Fibroblast of skin of right biceps (primary cell): Measurements from ENCODE around the gene PXK.
"Not testable (repeated sequence)": the region's sequence is repeated elsewhere in the genome, so short reads cannot be mapped to it uniquely, and the experiment has no call there.

Experiments used
- DNase-seq: peaks from one replicate; pipeline ENCODE4 v3.0.0-alpha.2; 2013

PXK gene

GRCh38 chr3:58421004-58421403, 88.3 kb downstream of the PXK start:
- no peak for DNase-seq

- peak; percentile 36 for DNase-seq
Observed at GRCh38 chr3:58422756-58423325, 90.1 kb downstream of the PXK start.

GRCh38 chr3:58424613-58425012, 91.9 kb downstream of the PXK start:
- DNase-seq = no peak

- DNase-seq = no peak
Observed at GRCh38 chr3:58425782-58426181, 93.1 kb downstream of the PXK start.

GRCh38 chr3:58427661-58428361, 95.1 kb downstream of the PXK start:
- DNase-seq = no peak

GRCh38 chr3:58429657-58430056, 97.0 kb downstream of the PXK start:
- no peak for DNase-seq

- DNase-seq = no peak
Observed at GRCh38 chr3:58432905-58433304, 100.2 kb downstream of the PXK start.

- peak; percentile 91 for DNase-seq
Observed at GRCh38 chr3:58433400-58434167, 100.9 kb downstream of the PXK start, which contains the start of gene PDHB. PDHB (minus strand) TSS chr3:58433832; CDS start chr3:58433809, 23 bp downstream.

- no peak for DNase-seq
Observed at GRCh38 chr3:58434168-58434504, 101.4 kb downstream of the PXK start.

- peak; percentile 10 for DNase-seq
Observed at GRCh38 chr3:58434511-58434910, 101.8 kb downstream of the PXK start.

GRCh38 chr3:58434990-58435389, 102.3 kb downstream of the PXK start:
- DNase-seq = peak; percentile 94

GRCh38 chr3:58437276-58437675, 104.6 kb downstream of the PXK start:
- DNase-seq = not testable (repeated sequence)

GRCh38 chr3:58440996-58441355, 108.3 kb downstream of the PXK start:
- not testable (repeated sequence) for DNase-seq

GRCh38 chr3:58441514-58442450, 109.1 kb downstream of the PXK start:
- no peak for DNase-seq

- DNase-seq = no peak
Observed at GRCh38 chr3:58452176-58452575, 119.5 kb downstream of the PXK start.

- DNase-seq = no peak
Observed at GRCh38 chr3:58459160-58459559, 126.5 kb downstream of the PXK start.

- DNase-seq = no peak
Observed at GRCh38 chr3:58462829-58463180, 130.1 kb downstream of the PXK start.

GRCh38 chr3:58463181-58463941, 130.7 kb downstream of the PXK start:
- DNase-seq = peak; percentile 91

- DNase-seq = no peak
Observed at GRCh38 chr3:58463942-58464271, 131.2 kb downstream of the PXK start.

- DNase-seq = no peak
Observed at GRCh38 chr3:58464866-58465265, 132.2 kb downstream of the PXK start.

GRCh38 chr3:58466899-58467563, 134.3 kb downstream of the PXK start:
- DNase-seq = no peak

GRCh38 chr3:58469096-58469495, 136.4 kb downstream of the PXK start:
- DNase-seq = no peak
